PFSK-1 (cell line): Measurements from ENCODE around the gene ANKHD1.

ENCODE experiments used
- FOXP2 ChIP-seq: optimal IDR thresholded peaks from 2 replicates; pipeline ENCODE3; 2011; ENCODE audit warnings: borderline replicate concordance, control low read depth, inconsistent platforms; ENCODE audit not compliant: insufficient read depth; ENCODE audit errors: extremely low read length, extremely low read depth
- POLR2AphosphoS5 ChIP-seq: IDR thresholded peaks from 2 replicates; pipeline ENCODE4 v1.6.1; 2012; ENCODE audit warnings: low read depth, mild to moderate bottlenecking, control low read depth, low read length, moderate library complexity
- SIN3A ChIP-seq: IDR thresholded peaks from 2 replicates; pipeline ENCODE4 v1.6.1; 2012; ENCODE audit warnings: mild to moderate bottlenecking, low read length, moderate library complexity, borderline replicate concordance; ENCODE audit not compliant: insufficient read depth
- TAF1 ChIP-seq: IDR thresholded peaks from 2 replicates; pipeline ENCODE4 v1.6.1; 2012; ENCODE audit warnings: low read length, control low read depth, borderline replicate concordance; ENCODE audit not compliant: insufficient read depth
- TF ChIP-seq, protein P1 (sequence below), 2 experiments: IDR thresholded peaks; 2 replicates each; pipeline versions ENCODE4 v1.6.1 to v1.8.0; 2011 to 2012; ENCODE audit warnings: low read depth in 2 of 2, low read length in 2 of 2, control low read depth in 1 of 2, inconsistent platforms in 1 of 2, mild to moderate bottlenecking in 1 of 2, moderate library complexity in 1 of 2; ENCODE audit not compliant: insufficient read depth in 1 of 2

ANKHD1 gene

GRCh38 chr5:140391312-140391711, 10.3 kb upstream of the ANKHD1 start:
- TF ChIP-seq, protein P1, sequence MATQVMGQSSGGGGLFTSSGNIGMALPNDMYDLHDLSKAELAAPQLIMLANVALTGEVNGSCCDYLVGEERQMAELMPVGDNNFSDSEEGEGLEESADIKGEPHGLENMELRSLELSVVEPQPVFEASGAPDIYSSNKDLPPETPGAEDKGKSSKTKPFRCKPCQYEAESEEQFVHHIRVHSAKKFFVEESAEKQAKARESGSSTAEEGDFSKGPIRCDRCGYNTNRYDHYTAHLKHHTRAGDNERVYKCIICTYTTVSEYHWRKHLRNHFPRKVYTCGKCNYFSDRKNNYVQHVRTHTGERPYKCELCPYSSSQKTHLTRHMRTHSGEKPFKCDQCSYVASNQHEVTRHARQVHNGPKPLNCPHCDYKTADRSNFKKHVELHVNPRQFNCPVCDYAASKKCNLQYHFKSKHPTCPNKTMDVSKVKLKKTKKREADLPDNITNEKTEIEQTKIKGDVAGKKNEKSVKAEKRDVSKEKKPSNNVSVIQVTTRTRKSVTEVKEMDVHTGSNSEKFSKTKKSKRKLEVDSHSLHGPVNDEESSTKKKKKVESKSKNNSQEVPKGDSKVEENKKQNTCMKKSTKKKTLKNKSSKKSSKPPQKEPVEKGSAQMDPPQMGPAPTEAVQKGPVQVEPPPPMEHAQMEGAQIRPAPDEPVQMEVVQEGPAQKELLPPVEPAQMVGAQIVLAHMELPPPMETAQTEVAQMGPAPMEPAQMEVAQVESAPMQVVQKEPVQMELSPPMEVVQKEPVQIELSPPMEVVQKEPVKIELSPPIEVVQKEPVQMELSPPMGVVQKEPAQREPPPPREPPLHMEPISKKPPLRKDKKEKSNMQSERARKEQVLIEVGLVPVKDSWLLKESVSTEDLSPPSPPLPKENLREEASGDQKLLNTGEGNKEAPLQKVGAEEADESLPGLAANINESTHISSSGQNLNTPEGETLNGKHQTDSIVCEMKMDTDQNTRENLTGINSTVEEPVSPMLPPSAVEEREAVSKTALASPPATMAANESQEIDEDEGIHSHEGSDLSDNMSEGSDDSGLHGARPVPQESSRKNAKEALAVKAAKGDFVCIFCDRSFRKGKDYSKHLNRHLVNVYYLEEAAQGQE (IDR thresholded peaks at IDR 0.05; ENCODE audit: insufficient read depth in 1 of 2, low read depth in 2 of 2, low read length in 2 of 2) = no peak
- TF ChIP-seq TAF1 (no peak), POLR2AphosphoS5 (no peak), SIN3A (no peak), FOXP2 (no peak)

GRCh38 chr5:140391732-140392131, 9.9 kb upstream of the ANKHD1 start:
- no peak for TF ChIP-seq FOXP2
- TF ChIP-seq POLR2AphosphoS5 = no peak
- TF ChIP-seq SIN3A = no peak
- no peak for TF ChIP-seq TAF1
- TF ChIP-seq, protein P1 (IDR thresholded peaks at IDR 0.05; ENCODE audit: insufficient read depth in 1 of 2, low read depth in 2 of 2, low read length in 2 of 2) = no peak

DNA sequence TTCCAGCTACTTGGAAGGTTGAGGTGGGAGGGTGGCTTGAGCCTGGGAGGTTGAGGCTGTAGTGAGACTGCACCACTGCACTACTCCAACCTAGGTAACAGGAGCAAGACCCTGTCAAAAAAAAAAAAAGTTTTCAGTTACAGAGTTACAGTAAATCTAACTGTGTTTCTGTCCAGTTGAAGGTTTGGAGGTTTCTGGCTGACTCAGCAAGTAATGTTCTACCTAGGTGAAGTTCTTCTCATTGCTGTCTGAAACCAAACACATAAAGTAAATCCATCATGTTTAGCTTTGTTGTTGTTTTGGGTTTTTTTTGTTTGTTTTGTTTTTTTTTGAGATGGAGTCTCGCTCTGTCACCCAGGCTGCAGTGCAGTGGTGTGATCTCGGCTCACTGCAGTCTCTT, 7.9 kb upstream of the ANKHD1 start:
- TF ChIP-seq FOXP2 (no peak), POLR2AphosphoS5 (no peak), TAF1 (no peak), SIN3A (no peak)
- TF ChIP-seq, protein P1 (IDR thresholded peaks at IDR 0.05; ENCODE audit: insufficient read depth in 1 of 2, low read depth in 2 of 2, low read length in 2 of 2) = no peak

DNA sequence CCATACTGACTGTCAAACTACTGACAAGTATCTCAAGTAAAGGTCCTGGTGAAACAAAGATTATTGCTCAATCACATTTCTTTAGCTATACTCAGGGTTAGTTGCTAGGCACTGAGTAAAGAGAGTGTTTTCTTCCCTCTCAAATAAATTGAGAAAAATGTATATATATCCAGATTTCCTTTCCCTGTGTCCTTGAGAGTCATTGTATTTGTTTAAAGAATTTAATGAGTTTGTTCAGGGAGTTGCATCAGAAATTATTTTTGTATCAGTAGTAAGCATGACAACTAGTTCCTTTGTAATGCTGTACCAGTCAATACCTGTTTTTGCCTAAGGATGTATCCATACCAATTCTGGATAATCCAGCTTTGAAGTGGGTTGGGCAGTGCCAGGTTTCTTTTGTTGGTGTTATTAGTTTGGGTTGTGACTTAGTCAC, 3.2 kb upstream of the ANKHD1 start:
- TF ChIP-seq POLR2AphosphoS5 (no peak), TAF1 (no peak), SIN3A (no peak), FOXP2 (no peak)
- TF ChIP-seq, protein P1 (IDR thresholded peaks at IDR 0.05; ENCODE audit: insufficient read depth in 1 of 2, low read depth in 2 of 2, low read length in 2 of 2) = no peak

GRCh38 chr5:140399979-140400729, 1.5 kb upstream of the ANKHD1 start:
- TF ChIP-seq, protein P1 (IDR thresholded peaks at IDR 0.05; ENCODE audit: insufficient read depth in 1 of 2, low read depth in 2 of 2, low read length in 2 of 2) = no peak
- TF ChIP-seq POLR2AphosphoS5 = no peak
- TF ChIP-seq SIN3A = no peak
- TF ChIP-seq TAF1 = no peak
- no peak for TF ChIP-seq FOXP2
